ENCODE data around the gene CNTN1.

- no peak for TF ChIP-seq EGR1 (IDR thresholded peaks at IDR 0.05; ENCODE audit: low read depth)
- no peak for TF ChIP-seq CTCF (IDR thresholded peaks at IDR 0.05 in 2 of 3, conservative IDR thresholded peaks at IDR 0.05 in 1 of 3; ENCODE audit: borderline replicate concordance in 1 of 3, insufficient read depth in 1 of 3, low read depth in 2 of 3, low read length in 2 of 3)
- TF ChIP-seq RAD21 (IDR thresholded peaks at IDR 0.05; ENCODE audit: low read depth) = no peak
- no peak for TF ChIP-seq ZNF274 (IDR thresholded peaks at IDR 0.05; ENCODE audit: low read depth, low read length)
- TF ChIP-seq REST (IDR thresholded peaks at IDR 0.05; ENCODE audit: low read depth) = no peak
- TF ChIP-seq POLR2AphosphoS5 (IDR thresholded peaks at IDR 0.05; ENCODE audit: low read depth, low read length) = no peak
- TF ChIP-seq JUND (IDR thresholded peaks at IDR 0.05) = no peak
- no peak for TF ChIP-seq POLR2A (IDR thresholded peaks at IDR 0.05; ENCODE audit: borderline replicate concordance, extremely low read depth, insufficient read depth, insufficient read length)
- no peak for TF ChIP-seq ELF1 (IDR thresholded peaks at IDR 0.05; ENCODE audit: borderline replicate concordance, low read depth)
- no peak for TF ChIP-seq YY1 (IDR thresholded peaks at IDR 0.05; ENCODE audit: extremely low read depth, insufficient replicate concordance, low read depth, low read length)
- no peak for TF ChIP-seq ATF3 (IDR thresholded peaks at IDR 0.05)
Observed at GRCh38 chr12:40959041-40959440, 266.8 kb downstream of the CNTN1 start.

Data from HCT116 (cell line).